Duodenal mucosa (tissue), 2 donors: ENCODE results near the gene GRIK4.
"Not testable (repeated sequence)": the region's sequence is repeated elsewhere in the genome, so short reads cannot be mapped to it uniquely, and the experiment has no call there.

Experiments used
- H3K27ac ChIP-seq: one replicate; pipeline ENCODE4 v1.7.0; 2013; ENCODE audit warnings: low read depth, low read length
- H3K27me3 ChIP-seq, 2 donors: one replicate each; pipeline ENCODE4 v1.7.0; 2013; ENCODE audit warnings: low read length in 2 of 2, control low read depth in 1 of 2; ENCODE audit not compliant: insufficient read depth in 2 of 2, control insufficient read depth in 1 of 2
- H3K36me3 ChIP-seq, 2 donors: one replicate each; pipeline ENCODE4 v1.7.0; 2013; ENCODE audit warnings: low read length in 2 of 2, control low read depth in 1 of 2; ENCODE audit not compliant: insufficient read depth in 2 of 2, control insufficient read depth in 1 of 2
- H3K4me1 ChIP-seq, 2 donors: one replicate each; pipeline ENCODE4 v1.7.0; 2013; ENCODE audit warnings: low read length in 2 of 2, control low read depth in 1 of 2; ENCODE audit not compliant: insufficient read depth in 2 of 2, control insufficient read depth in 1 of 2
- H3K4me3 ChIP-seq, 2 donors: one replicate each; pipeline ENCODE4 v1.7.0; 2013; ENCODE audit warnings: low read length in 2 of 2, low read depth in 1 of 2
- H3K9ac ChIP-seq, 2 donors: one replicate each; pipeline ENCODE4 v1.7.0; 2013; ENCODE audit warnings: low read length in 2 of 2, low read depth in 1 of 2
- H3K9me3 ChIP-seq, 2 donors: one replicate each; pipeline ENCODE4 v1.7.0; 2013; ENCODE audit warnings: low read length in 2 of 2, control low read depth in 1 of 2; ENCODE audit not compliant: control insufficient read depth in 1 of 2

Gene GRIK4

DNA sequence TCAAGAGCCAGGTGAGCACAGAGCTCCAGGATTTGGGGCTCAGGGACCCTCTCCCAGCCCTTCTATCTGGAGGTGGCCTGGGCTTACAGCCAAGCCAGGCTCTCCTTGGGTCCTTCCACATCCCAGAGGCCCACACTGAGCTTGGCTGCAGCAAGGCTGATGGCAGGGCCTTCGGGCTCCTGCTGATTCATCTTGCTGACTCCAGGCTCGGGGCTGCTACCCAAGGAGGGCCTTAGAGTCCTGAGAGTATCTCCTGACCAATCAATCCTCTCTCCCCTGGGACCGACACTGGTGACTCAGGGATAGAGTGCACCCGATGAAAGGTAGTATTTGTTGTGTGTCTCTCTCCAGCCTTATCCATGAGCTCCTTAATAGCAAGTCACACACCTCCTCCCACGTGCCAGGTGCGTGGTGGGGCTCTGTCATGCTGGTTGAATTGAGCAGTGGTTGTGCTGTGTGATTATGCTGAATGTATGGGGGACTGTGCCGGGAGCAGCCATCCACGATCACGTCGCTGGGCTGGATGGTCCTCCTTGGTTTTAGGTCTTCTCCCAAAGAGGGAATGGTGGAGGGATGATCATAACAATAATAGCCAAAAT is 62.3 kb downstream of the GRIK4 start:
- H3K36me3 ChIP-seq, result no peaks in the 10 kb centered on the region
- no peaks in the 10 kb centered on the region for H3K27me3 ChIP-seq
- no peaks in the 10 kb centered on the region for H3K9me3 ChIP-seq
- H3K4me3 ChIP-seq, result no peak overlapping the region
- no peak overlapping the region for H3K27ac ChIP-seq
- no peak overlapping the region for H3K9ac ChIP-seq
- H3K4me1 ChIP-seq, result no peaks in the 10 kb centered on the region

DNA sequence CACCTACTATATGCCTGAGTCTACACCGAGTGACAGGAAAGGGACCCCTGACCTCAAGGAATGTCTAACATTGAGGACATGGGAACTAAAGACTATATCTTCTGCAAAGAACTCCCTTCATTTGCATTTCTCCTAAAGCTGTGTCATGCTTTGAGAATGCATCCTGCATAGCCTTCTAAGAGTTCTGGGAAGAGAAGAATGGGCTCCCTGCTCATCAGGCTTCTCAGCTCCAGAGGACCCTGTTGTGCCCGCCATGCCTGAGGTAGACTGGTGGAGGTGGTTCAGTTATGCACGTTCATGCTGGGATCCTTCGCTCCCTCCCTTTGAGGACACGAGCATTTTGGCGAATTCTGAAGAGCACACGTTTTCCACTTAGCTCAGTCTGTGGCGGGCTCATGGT is 63.3 kb downstream of the GRIK4 start:
- Histone ChIP-seq H3K9ac (no peak overlapping the region), H3K27me3 (no peaks in the 10 kb centered on the region), H3K4me3 (no peak overlapping the region), H3K36me3 (no peaks in the 10 kb centered on the region), H3K27ac (no peak overlapping the region), H3K9me3 (no peaks in the 10 kb centered on the region), H3K4me1 (no peaks in the 10 kb centered on the region)

DNA sequence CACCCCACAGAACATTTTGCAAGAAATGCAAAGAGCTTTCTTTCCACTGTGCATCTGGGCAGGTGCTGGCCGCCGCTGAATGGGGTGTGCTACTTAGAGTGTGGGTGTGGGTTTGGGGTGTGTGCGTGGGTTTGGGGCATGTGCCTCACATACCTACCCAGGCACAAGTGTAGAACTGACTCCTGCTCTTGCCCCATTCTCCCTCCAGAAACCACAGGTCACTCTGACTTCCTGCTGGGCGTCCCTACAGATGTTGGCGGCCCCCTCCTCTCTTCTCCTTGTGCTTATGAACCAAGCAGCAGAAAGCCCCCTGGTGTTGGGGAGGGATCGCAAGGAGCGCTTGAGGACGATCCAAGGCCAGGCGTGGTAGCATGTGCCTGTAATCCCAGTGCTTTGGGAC is 63.9 kb downstream of the GRIK4 start:
- H3K9me3 ChIP-seq, result no peaks in the 10 kb centered on the region
- H3K4me1 ChIP-seq, result no peaks in the 10 kb centered on the region
- H3K9ac ChIP-seq, result no peak overlapping the region
- no peaks in the 10 kb centered on the region for H3K27me3 ChIP-seq
- H3K27ac ChIP-seq, result no peak overlapping the region
- H3K4me3 ChIP-seq, result no peak overlapping the region
- H3K36me3 ChIP-seq, result no peaks in the 10 kb centered on the region

DNA sequence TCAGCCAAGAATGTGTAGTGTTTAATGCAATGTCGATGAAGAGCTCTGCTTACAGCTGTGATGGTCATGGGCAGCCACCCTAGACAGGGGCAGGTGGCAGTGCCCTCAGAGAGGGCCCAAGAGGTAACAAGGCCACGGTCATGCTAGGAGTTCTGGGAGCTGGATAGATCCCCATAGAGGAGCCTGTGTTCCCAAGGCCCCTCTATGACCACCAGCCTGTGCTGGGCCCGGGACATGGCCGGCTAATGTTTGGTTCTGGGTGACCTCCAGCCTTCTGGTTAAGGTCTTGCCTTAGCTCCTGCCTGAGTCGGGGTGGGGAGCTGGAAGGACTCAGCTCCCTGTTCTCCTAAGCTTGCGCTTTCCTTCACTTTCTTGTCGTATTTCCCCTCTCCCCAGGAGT is 65.1 kb downstream of the GRIK4 start:
- Histone ChIP-seq H3K9ac (no peak overlapping the region), H3K4me3 (no peak overlapping the region), H3K27me3 (no peaks in the 10 kb centered on the region)

DNA sequence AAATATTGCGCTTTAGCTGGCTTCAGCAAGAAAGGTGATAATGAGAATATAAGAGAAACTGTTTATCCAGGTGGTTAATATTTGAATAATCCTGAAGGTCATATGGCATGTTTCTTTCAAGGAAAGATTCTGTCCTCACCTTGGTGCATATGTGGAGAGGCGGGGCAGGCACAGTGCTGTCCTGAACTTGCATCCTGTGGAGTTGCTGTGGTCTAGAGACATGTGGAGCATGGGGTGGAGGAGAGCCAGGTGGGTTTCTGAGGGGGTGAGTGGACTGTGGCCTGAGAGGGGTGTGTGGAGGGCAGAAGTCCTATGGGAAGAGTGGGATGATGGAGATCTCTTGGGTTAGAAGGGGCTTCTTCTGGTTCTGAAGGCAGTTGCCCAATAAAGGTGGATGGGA is 65.5 kb downstream of the GRIK4 start:
- Histone ChIP-seq H3K9ac (no peak overlapping the region), H3K4me3 (no peak overlapping the region), H3K36me3 (no peaks in the 10 kb centered on the region), H3K4me1 (no peaks in the 10 kb centered on the region), H3K9me3 (no peaks in the 10 kb centered on the region), H3K27me3 (no peaks in the 10 kb centered on the region), H3K27ac (no peak overlapping the region)

More for the DNA sequence above, 65.1 kb downstream of the GRIK4 start:
- H3K4me1 ChIP-seq, result no peaks in the 10 kb centered on the region
- no peaks in the 10 kb centered on the region for H3K9me3 ChIP-seq
- H3K27ac ChIP-seq, result no peak overlapping the region
- no peaks in the 10 kb centered on the region for H3K36me3 ChIP-seq

DNA sequence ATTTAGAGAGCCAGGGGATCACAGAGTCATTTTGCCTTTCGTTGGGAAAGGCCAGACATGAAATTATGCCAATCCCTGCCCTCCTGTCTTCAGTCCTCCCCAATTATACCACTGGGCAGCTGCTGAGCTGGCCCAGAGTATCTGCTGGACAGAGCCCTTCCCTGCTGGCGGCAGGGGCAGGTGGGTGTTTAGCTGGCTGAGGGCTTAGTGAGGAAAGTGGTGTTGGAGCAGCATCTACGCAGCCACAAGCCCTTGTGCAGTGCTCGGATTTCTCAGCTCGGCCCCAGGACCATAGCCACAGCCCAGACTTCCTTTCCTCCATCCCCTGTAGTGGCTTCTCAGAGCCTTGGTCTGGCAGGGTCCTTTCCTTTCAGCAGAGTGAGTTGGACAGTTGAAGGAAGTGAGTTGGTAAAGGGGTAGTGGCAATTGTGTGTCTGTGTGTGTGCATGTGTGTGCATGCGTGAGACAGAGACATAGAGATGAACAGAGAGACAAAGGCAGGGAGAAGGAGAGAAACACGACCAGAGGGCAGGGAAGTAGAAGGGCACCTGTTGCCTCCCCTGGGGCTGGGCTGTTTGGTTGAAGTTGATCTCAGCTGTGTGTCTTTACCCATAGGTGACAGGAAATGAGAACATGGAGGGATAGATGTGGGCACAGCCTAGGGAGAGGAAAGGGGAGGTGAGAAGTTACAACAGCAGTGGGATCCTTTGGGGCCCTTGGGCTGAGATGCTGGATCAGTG is 66.2 kb downstream of the GRIK4 start:
- no peak overlapping the region for H3K9ac ChIP-seq
- no peak overlapping the region for H3K27ac ChIP-seq
- no peaks in the 10 kb centered on the region for H3K36me3 ChIP-seq
- H3K27me3 ChIP-seq, result no peaks in the 10 kb centered on the region
- H3K9me3 ChIP-seq, result no peaks in the 10 kb centered on the region
- no peak overlapping the region for H3K4me3 ChIP-seq
- no peaks in the 10 kb centered on the region for H3K4me1 ChIP-seq

DNA sequence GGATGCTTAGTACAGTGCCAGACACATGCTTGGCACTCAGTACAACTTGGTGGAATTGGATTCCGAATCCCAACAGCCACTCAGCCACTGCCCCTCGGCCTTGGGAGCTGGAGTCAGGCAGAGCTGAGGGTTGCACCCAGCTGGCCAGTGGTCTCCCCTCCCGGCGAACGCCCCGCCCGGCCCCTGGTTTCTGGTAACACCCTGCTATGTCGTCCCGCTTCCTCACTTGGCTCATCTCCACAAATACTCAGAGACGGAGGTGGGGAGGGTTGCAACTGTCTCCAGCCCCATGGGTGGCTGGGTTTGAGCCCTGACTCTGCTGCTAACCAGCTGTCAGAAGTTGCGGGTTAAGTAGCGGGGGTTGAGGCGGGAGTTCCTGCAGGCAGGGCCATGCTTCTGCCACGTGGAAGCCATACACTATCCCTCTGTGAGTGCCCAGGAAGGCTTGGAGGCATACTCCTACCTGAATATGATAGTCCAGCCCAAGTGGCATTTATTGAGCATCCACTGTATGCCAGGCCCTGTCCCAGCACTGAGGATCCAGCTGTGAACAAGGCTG is 67.1 kb downstream of the GRIK4 start:
- no peak overlapping the region for H3K9ac ChIP-seq
- H3K4me3 ChIP-seq, result no peak overlapping the region
- no peaks in the 10 kb centered on the region for H3K27me3 ChIP-seq
- no peak overlapping the region for H3K27ac ChIP-seq
- H3K36me3 ChIP-seq, result no peaks in the 10 kb centered on the region
- peaks cover 0 to 4% of the 10 kb centered on the region in 2 donors for H3K9me3 ChIP-seq
- H3K4me1 ChIP-seq, result no peaks in the 10 kb centered on the region

DNA sequence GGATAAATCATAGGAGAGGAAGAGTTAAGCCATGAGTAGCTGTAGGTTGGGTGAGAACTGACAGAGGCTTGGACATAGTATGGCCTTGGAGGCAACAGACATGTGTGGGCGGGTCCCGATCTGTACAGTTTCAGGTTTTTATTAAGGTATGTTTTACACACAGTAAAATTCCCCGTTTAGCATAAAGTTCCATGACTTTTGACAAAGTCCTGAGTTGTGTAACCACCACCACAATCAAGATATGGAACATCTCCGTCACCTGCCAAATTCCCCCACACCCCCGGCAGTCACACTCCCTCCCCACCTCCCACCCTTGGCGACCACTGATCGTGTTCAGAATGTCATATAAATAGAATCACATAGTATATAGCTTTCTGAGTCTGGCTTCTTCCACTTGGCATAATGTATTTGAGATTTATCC is 68.1 kb downstream of the GRIK4 start:
- Histone ChIP-seq H3K36me3 (no peaks in the 10 kb centered on the region), H3K4me1 (no peaks in the 10 kb centered on the region), H3K27ac (no peak overlapping the region), H3K27me3 (no peaks in the 10 kb centered on the region), H3K4me3 (no peak overlapping the region), H3K9ac (no peak overlapping the region), H3K9me3 (peaks cover 0 to 7% of the 10 kb centered on the region in 2 donors)

DNA sequence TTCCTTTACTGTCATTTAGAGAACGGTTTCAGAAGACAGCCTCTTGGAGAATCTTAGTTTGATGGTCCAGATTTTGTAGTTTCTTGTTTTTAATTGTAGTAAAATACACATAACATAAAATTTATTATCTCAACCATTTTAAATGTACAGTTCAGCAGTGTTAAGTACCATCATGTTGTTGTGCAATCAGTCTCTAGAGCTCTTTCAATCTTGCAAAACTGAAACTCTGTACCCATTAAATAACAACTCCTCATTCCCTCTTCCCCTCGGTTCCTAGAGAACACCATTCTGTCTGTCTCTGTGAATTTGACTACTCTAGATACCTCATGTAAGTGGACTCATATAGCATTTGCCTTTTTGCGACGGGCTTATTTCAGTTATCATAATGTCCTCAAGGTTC is 69.8 kb downstream of the GRIK4 start:
- no peak overlapping the region for H3K9ac ChIP-seq
- no peaks in the 10 kb centered on the region for H3K4me1 ChIP-seq
- no peaks in the 10 kb centered on the region for H3K36me3 ChIP-seq
- H3K4me3 ChIP-seq, result no peak overlapping the region
- no peak overlapping the region for H3K27ac ChIP-seq
- peaks cover 0 to 7% of the 10 kb centered on the region in 2 donors for H3K9me3 ChIP-seq
- H3K27me3 ChIP-seq, result no peaks in the 10 kb centered on the region

DNA sequence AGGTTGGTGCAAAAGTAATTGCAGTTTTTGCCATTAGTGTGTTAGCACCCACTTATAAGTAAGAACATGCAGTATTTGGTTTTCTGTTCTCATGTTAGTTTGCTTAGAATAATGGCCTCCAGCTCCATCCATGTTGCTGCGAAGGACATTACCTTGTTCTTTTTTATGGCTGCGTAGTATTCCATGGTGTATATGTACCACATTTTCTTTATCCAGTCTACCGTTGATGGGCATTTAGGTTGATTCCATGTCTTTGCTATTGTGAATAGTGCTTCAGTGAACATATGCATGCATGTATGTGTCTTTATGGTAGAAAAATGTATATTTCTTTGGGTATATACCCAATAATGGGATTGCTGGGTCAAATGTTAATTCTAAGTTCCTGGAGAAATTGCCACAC is 71.0 kb downstream of the GRIK4 start:
- H3K27me3 ChIP-seq, H3K4me1 ChIP-seq, H3K36me3 ChIP-seq, H3K9ac ChIP-seq, H3K9me3 ChIP-seq, H3K4me3 ChIP-seq, H3K27ac ChIP-seq: not testable (repeated sequence)
